ENCODE measurements around the gene SIAH2. TPM values are rescaled to one million over a fixed set of nuclear protein-coding genes. Genes with fewer than 3 reads are reported as not detected.
A peak's percentile ranks its signal among the peaks of the same experiment; 100 is the strongest.

Gene SIAH2
- total RNA-seq, 2 experiments from 2014 or later, result 34.7 to 54.2 TPM

DNA sequence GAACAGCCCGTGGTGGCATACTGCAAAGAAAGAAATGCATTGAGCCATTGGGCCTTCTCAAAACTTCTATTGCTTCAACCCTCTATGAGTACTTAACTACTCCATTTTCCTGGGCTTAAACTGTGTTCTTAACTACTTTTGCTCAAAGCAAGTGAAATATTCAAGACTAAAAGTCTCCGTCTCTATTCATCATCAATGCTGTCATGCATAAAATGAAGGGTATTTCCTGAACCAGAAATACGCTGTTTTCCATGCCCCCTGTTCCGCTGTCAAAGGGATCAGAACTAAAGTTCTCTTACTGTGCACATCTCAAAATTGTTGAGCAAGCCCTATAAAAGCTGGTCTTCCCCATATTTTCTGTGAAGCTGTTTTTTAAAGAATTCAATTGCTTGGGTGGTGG, 20.3 kb downstream of the SIAH2 start:
- peaks cover 37% of the 10 kb centered on the region for H3K36me3 Mint-ChIP-seq
- no peak overlapping the region for H3K27ac Mint-ChIP-seq
- H3K9me3 Mint-ChIP-seq (ENCODE audit: low read depth), result no peaks in the 10 kb centered on the region
- ATAC-seq (no peak), DNase-seq (no peak)
- H3K4me1 Mint-ChIP-seq, result peaks cover 85% of the 10 kb centered on the region
- CTCF ChIA-PET, result no interaction called here
- H3K4me3 Mint-ChIP-seq, result no peak overlapping the region
- no peaks in the 10 kb centered on the region for H3K27me3 Mint-ChIP-seq

DNA sequence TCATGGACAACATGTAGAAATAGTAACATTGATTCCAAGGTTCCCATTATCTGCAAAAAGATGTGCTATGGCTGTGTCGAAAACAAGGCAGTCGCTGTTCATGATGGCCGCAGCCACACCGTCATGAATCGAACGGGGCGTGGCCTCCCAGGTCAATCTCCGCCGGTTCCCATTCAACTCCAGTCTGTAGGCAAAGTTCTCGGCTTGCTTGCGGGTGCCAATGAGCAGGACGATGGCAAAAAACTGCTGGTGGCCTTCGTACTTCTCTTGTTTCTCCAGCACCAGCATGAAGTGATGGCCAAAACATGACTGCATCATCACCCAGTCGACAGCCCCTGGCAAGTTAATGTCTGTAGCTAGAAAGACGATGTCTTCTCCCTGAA, 20.8 kb downstream of the SIAH2 start:
- Mint-ChIP-seq H3K4me1 (peaks cover 84% of the 10 kb centered on the region), H3K27ac (no peak overlapping the region), H3K9me3 (ENCODE audit: low read depth) (no peaks in the 10 kb centered on the region), H3K4me3 (no peak overlapping the region), H3K27me3 (no peaks in the 10 kb centered on the region), H3K36me3 (peaks cover 33% of the 10 kb centered on the region)
- ATAC-seq (no peak), DNase-seq (no peak)
- CTCF ChIA-PET, result no interaction called here

DNA sequence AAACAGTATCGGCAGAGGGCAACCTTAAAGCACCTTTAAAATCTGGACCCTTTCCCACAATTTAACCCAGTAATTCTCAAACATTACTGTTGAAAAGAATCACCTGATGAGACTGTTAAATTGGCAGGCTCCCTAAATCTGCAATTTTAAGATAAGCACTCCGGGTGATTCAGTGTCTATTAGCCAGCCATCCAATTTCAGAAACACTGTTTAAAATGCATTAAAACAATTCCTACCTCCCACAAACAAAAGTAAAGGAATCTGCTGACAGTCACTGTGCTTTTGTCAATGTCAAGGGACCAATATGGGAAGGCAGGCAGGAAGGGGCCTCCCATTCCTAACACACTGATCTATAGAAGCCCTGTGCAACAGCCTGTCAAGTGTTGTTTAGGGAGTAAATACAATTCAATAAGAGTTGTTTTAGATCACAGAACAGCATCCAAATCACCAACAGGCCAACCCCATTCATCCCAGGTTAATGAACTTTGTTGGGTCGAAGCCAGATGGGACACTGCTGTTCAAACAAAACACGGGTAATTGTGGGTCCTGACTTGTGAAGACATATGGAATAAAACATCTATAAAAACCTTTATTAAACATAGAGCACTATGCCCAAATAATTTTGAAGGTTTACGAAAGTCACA, 21.4 kb downstream of the SIAH2 start:
- Mint-ChIP-seq H3K4me1 (peaks cover 79% of the 10 kb centered on the region), H3K27ac (peak overlapping the region; percentile 11), H3K36me3 (peaks cover 30% of the 10 kb centered on the region), H3K4me3 (no peak overlapping the region), H3K9me3 (ENCODE audit: low read depth) (no peaks in the 10 kb centered on the region), H3K27me3 (no peaks in the 10 kb centered on the region)
- DNase-seq (no peak), ATAC-seq (no peak)
- CTCF ChIA-PET, result interaction anchor here (1.7 kb wide), 1 partner anchor 11 kb away, joined by 7 read pairs; no protein-coding TSS in a partner anchor

DNA sequence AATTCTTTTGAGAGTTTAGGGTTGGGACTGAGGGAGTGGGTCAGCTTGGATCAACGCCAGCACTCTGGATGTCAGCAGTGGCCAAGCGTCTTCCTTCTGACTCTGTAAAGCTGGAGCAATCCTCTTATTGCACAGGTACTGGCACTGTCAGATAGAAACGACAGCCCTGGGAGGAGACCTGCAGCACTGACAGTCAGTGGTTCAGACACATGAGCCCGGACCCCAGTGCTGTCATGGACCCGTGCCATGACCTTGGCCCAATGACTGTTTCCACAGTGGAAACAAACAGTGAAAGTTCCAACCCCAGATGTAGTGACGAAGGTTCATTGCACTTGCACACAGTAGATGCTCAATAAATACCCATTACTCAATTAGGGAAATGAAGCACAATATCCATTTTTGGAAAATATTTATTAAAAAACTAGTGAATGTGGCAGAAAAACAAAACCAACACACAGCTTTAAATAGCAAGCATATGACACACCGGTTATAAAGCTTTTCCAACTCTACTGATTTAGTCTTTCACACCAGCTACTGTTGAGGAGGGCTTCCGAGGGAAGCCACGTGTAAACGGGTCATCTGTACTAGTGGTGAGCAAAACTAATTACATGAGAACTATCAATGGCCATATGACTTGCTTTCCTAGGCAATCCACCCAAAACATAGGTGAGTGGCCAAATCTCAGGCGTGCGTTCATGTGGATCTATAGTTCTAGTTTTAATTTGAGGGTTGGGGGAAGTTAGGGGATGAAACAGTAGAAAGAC, 22.1 kb downstream of the SIAH2 start:
- Mint-ChIP-seq H3K27me3 (no peaks in the 10 kb centered on the region), H3K9me3 (ENCODE audit: low read depth) (no peaks in the 10 kb centered on the region), H3K36me3 (peaks cover 25% of the 10 kb centered on the region), H3K4me3 (no peak overlapping the region), H3K4me1 (peaks cover 74% of the 10 kb centered on the region), H3K27ac (peak overlapping the region; percentile 69)
- no peak for DNase-seq
- CTCF ChIA-PET, result interaction anchor here (1.7 kb wide), 1 partner anchor 11 kb away, joined by 7 read pairs; no protein-coding TSS in a partner anchor
- ATAC-seq, result peak; percentile 35

DNA sequence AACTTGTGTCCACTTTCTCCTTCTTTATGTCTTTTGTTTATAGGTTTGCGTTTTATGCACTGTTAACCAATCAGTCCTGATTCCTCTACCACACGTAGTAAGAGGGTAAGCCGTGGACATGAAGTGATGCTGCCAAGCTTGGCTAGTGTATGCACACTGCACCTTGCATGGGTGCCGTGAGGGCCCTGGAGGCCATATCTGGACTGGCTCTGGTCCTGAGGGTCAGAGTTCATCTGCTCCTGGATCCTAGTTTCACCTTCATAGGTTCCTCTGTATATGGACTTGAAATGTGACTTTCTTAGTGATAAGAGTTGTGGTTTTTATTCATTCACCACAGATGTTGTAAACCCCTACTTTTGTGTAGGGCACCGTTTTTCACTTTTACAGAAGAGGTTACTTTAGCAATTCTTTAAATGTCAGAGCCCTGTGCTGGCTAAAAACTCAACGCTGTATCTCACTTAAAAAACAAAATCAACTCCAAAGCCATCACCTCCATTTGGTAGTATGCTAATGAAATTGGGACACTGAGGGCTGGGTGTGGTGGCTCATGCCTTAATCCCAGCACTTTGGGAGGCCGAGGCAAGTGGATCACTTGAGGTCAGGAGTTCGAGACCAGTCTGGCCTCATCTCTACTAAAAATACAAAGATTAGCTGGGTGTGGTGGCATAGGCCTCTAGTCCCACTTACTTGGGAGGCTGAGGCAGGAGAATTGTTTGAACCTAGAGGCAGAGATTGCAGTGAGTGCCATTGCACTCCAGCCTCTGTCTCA, 22.9 kb downstream of the SIAH2 start:
- Mint-ChIP-seq H3K4me1 (peaks cover 69% of the 10 kb centered on the region), H3K4me3 (peak overlapping the region; percentile 22), H3K27me3 (no peaks in the 10 kb centered on the region), H3K9me3 (ENCODE audit: low read depth) (no peaks in the 10 kb centered on the region), H3K36me3 (peaks cover 23% of the 10 kb centered on the region), H3K27ac (peak overlapping the region; percentile 69)
- ATAC-seq (peak; percentile 56), DNase-seq (no peak)
- CTCF ChIA-PET, result interaction anchor here (1.7 kb wide), 1 partner anchor 12 kb away, joined by 7 read pairs; no protein-coding TSS in a partner anchor

DNA sequence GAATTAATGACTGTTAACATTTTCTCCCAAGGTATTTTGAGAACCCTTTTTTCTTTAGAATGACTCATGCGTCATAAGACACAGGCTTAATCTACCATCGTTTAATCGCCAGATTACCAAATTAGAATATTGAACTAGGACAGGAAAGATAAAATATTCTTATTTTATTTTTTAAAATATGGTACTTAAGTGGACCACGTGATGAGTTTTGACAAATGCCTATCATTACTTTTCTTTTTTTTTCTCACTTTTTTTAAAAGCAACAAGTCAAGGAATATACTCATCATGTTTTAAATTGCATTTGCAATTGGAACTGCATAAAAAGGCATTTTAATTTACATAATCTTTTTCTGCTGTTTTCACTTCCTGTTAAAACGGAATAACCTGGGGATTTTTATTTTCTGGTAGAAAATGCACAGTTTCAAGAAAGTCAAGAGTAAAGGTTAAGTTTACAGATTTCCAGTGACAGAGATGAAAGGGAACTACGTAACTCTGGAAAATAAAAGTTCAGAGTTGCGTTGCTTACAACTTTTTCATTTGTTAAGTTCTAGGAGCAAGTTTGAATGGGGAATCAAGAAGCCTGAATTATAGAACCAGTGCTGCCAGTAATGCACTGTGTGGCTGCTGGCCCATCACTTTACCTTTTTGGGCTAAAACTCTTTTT, 23.6 kb downstream of the SIAH2 start:
- CTCF ChIA-PET, result no interaction called here
- H3K27me3 Mint-ChIP-seq, result no peaks in the 10 kb centered on the region
- H3K4me3 Mint-ChIP-seq, result peak overlapping the region; percentile 22
- peaks cover 62% of the 10 kb centered on the region for H3K4me1 Mint-ChIP-seq
- peak; percentile 4 for ATAC-seq
- no peaks in the 10 kb centered on the region for H3K9me3 Mint-ChIP-seq (ENCODE audit: low read depth)
- H3K27ac Mint-ChIP-seq, result peak overlapping the region; percentile 69
- H3K36me3 Mint-ChIP-seq, result peaks cover 23% of the 10 kb centered on the region
- DNase-seq, result no peak

DNA sequence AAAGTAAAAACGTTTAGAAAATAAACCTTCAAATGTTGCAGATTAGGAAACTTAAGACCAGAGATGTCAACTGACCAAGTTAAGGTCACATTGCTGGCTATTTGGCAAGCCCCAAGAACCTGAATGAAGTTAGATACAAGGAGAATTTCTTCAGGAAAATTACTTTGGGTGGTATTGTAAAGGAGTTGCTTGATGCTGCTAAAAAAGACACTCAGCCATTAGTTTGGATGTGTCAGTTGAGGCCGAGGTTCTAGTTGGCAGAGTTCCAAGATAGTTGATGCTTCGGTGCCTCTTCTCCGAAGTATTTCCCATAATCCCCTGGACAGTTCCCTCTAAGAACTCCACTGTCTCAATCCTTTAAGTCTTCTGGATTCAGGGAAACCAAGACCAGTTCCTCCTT, 24.3 kb downstream of the SIAH2 start:
- Mint-ChIP-seq H3K9me3 (ENCODE audit: low read depth) (no peaks in the 10 kb centered on the region), H3K27ac (peak overlapping the region; percentile 25), H3K4me3 (no peak overlapping the region), H3K4me1 (peaks cover 63% of the 10 kb centered on the region), H3K27me3 (no peaks in the 10 kb centered on the region), H3K36me3 (peaks cover 23% of the 10 kb centered on the region)
- DNase-seq, result no peak
- CTCF ChIA-PET, result interaction anchor here (0.9 to 1.5 kb wide), 4 partner anchors 9 to 91 kb away, joined by 3 to 4 read pairs (median 3); no protein-coding TSS in a partner anchor
- ATAC-seq, result no peak

DNA sequence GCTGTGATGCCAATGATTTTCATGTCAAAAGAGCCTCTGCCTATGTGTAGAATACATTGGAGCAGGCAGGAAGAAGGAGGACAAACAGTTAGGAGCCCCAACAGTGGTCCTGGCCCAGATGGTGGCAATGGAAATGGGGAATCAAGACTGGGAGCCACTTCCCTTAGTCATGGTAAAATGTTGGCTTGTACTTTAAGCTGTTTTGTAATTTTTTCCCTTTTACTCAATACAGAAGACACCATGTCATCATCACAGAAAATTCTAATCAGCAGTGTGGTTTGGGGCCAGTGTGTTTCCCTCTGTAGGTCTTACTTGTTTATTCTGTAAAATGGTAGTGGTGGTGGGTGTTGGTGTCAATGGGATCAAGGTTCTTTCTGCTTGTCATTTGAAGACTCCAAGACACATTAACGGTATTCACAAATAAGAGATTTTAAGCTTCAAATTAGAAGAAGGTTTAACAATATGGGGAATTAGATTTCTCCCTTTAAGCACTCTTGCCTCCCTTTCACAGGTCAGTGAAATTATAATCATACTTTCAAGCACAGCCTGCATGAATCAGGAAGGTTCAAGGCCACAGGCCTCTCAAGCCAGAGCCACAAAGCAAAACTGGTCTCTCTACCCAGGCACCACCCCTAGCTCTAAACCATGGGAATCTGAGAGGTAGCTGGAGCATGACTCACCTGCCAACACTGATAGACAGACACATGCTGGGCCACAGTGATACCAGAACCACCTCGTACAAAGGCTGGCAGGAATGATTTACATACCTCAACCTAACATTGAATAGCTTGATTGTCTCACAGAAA, 24.9 kb downstream of the SIAH2 start:
- DNase-seq (peak; percentile 57), ATAC-seq (peak; percentile 57)
- CTCF ChIA-PET, result interaction anchor here (0.9 to 1.5 kb wide), 5 partner anchors 9 to 92 kb away, joined by 3 to 4 read pairs (median 3); partner anchors contain the start of gene SIAH2
- Mint-ChIP-seq H3K36me3 (peaks cover 26% of the 10 kb centered on the region), H3K27me3 (no peaks in the 10 kb centered on the region), H3K4me1 (peaks cover 61% of the 10 kb centered on the region), H3K9me3 (ENCODE audit: low read depth) (no peaks in the 10 kb centered on the region), H3K27ac (peak overlapping the region; percentile 25), H3K4me3 (no peak overlapping the region)

DNA sequence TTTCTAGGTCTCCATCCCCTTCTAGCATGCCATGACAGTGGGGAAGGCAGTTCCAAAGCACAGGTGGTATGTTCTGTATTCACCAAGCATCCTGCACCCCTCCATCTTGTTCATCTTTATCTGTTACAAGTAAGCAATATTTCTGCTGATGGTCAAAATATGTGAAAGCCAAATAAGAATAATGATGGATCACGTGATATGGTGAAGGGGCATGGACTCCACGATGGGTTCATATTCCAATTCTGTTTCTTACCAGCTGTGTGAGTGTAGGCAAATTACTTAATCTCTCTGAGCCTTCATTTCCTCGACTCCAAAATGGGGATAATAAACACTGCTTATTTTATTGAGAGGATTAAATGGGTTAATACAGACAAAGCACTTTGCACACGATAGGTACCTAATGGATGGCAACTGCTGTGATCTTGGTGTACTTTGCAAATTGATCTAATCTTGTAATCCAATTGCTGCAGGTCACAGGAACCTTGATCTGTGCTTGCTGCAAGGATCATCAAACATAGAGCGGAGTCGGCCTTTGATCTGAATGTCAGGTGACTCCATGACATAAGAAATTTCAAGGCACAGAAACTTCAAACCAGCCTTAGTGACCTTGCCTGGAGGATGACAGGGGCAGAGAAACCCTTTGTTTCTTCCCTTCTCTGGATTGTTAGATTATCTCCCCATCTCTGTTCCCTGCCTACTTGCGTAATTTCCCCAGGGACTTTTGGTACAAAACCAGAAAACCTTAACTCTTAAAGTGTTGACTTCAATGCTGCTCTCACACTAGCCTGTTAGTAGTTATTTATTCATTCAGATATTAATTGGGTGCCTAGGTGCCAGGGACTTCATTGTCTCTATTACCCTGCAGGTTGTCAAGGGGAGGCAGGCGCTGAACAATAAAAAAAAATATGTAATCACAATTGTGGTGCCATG, 25.8 kb downstream of the SIAH2 start:
- H3K27ac Mint-ChIP-seq, result no peak overlapping the region

DNA sequence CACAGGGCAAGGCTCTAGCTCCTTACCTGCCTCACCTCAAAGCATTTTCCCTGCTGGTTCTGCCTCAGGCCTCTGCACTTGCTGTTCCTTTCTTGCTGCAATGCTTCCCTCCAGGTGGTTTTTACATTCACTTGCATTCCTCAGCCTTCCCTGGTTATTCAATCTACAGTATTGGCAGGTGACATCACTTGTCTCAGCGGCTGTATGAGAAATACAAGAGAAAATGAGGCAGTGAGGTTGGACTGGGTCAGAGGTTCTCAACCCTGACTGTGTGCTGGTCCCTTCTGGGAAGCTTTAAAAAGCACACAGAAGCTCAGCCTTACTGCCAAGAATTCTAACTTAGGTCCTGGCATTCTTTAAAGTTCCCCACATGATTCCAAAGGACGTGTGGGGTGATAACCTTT, 26.7 kb downstream of the SIAH2 start:
- peaks cover 13% of the 10 kb centered on the region for H3K36me3 Mint-ChIP-seq
- H3K27ac Mint-ChIP-seq, result no peak overlapping the region
- no peaks in the 10 kb centered on the region for H3K27me3 Mint-ChIP-seq
- no peaks in the 10 kb centered on the region for H3K9me3 Mint-ChIP-seq (ENCODE audit: low read depth)
- peaks cover 45% of the 10 kb centered on the region for H3K4me1 Mint-ChIP-seq
- DNase-seq (no peak), ATAC-seq (no peak)
- CTCF ChIA-PET, result interaction anchor here (0.5 kb wide), 1 partner anchor 14 kb away, joined by 3 read pairs; no protein-coding TSS in a partner anchor
- no peak overlapping the region for H3K4me3 Mint-ChIP-seq

More for the DNA sequence above, 25.8 kb downstream of the SIAH2 start:
- CTCF ChIA-PET, result interaction anchor here (1.0 to 1.5 kb wide), 4 partner anchors 10 to 51 kb away, joined by 3 to 4 read pairs (median 3); partner anchors contain the start of gene SIAH2
- no peak for ATAC-seq
- no peaks in the 10 kb centered on the region for H3K27me3 Mint-ChIP-seq
- H3K4me1 Mint-ChIP-seq, result peaks cover 54% of the 10 kb centered on the region
- no peak for DNase-seq
- H3K36me3 Mint-ChIP-seq, result peaks cover 19% of the 10 kb centered on the region
- no peaks in the 10 kb centered on the region for H3K9me3 Mint-ChIP-seq (ENCODE audit: low read depth)
- no peak overlapping the region for H3K4me3 Mint-ChIP-seq

DNA sequence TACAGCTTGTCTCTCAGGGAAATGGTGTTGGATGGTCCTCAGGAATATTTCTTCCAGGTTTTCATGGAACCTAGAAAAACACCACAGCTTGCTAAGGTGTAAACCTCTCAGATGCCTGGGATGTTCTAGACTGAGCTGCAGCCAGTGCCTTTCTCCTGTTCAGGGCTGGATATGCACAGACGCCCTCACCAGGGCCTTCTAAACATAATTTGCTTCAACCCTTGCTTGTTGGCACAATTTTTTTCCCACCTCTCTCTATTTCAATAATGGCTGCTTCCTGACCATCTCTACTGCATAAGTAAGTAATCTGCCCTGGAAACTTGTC, 28.2 kb downstream of the SIAH2 start:
- Mint-ChIP-seq H3K27ac (no peak overlapping the region), H3K36me3 (peaks cover 4% of the 10 kb centered on the region), H3K4me1 (peaks cover 30% of the 10 kb centered on the region), H3K9me3 (ENCODE audit: low read depth) (no peaks in the 10 kb centered on the region), H3K4me3 (no peak overlapping the region), H3K27me3 (no peaks in the 10 kb centered on the region)
- DNase-seq, result no peak
- ATAC-seq, result no peak
- CTCF ChIA-PET, result interaction anchor here (0.8 kb wide), 1 partner anchor 1773 kb away, joined by 3 read pairs; no protein-coding TSS in a partner anchor

All from activated CD8-positive, alpha-beta memory T cell treated with anti-CD3 and anti-CD28 coated beads, Interleukin-2, amount 10 ng/mL, durations not matched to agents 7 days and 5 days (primary cell).